ENCODE measurements around the gene DAB1. TPM values are rescaled to one million over a fixed set of nuclear protein-coding genes. Genes with fewer than 3 reads are reported as not detected.

DAB1 gene
- total RNA-seq, 1 experiment from 2014 or later: not detected

DNA sequence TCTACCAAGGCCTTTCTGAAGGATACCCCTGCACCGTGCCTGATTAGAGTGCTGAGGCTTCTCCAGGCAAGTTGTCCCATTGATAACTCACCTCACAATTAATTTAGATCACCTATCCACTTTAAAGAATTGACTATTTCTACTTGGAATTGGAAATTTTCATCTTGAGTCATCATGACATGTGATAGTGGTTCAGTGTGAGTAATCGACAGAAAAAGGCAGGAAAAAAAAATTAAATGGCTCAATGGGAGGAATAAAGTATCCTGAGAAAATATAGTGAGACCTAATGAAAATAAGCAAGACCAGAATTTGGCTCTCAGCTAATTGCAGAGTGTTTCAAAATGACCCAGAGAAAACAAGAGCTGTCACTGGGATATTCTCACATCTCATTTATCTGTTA, 235.7 kb downstream of the DAB1 start (continued):
- TF ChIP-seq, protein P1, sequence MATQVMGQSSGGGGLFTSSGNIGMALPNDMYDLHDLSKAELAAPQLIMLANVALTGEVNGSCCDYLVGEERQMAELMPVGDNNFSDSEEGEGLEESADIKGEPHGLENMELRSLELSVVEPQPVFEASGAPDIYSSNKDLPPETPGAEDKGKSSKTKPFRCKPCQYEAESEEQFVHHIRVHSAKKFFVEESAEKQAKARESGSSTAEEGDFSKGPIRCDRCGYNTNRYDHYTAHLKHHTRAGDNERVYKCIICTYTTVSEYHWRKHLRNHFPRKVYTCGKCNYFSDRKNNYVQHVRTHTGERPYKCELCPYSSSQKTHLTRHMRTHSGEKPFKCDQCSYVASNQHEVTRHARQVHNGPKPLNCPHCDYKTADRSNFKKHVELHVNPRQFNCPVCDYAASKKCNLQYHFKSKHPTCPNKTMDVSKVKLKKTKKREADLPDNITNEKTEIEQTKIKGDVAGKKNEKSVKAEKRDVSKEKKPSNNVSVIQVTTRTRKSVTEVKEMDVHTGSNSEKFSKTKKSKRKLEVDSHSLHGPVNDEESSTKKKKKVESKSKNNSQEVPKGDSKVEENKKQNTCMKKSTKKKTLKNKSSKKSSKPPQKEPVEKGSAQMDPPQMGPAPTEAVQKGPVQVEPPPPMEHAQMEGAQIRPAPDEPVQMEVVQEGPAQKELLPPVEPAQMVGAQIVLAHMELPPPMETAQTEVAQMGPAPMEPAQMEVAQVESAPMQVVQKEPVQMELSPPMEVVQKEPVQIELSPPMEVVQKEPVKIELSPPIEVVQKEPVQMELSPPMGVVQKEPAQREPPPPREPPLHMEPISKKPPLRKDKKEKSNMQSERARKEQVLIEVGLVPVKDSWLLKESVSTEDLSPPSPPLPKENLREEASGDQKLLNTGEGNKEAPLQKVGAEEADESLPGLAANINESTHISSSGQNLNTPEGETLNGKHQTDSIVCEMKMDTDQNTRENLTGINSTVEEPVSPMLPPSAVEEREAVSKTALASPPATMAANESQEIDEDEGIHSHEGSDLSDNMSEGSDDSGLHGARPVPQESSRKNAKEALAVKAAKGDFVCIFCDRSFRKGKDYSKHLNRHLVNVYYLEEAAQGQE (IDR thresholded peaks at IDR 0.05; ENCODE audit: low read depth): no peak
- TF ChIP-seq YY1 (IDR thresholded peaks at IDR 0.05; ENCODE audit: extremely low read depth, insufficient replicate concordance, low read depth, low read length) (no peak), CEBPB (IDR thresholded peaks at IDR 0.05; ENCODE audit: low read depth) (no peak), FOSL1 (IDR thresholded peaks at IDR 0.05; ENCODE audit: low read depth) (no peak)

DNA sequence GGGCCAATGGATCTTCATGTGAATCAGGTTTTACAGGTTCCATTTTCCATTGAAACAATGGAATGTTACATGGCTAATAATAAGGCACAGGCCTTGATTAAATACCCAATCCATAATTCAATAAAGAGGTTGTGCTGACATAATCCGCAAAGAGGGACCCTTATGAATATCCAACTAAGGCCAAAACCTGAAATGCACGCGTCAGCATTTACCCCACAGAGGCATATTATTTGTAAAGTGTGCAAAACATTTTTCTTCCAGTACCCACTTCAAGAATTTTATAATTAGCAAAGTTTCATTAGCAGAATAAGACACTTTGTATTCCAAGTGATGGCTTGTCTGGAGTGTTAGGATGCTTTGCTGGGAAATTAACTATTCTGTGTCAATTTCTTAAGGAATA, 237.4 kb downstream of the DAB1 start:
- ATAC-seq: no peak

More for the DNA sequence above, 237.4 kb downstream of the DAB1 start:
- BruUV-seq (replicated peaks): no TSS peak
- Histone ChIP-seq H3K9ac (ENCODE audit: low read length) (no peak overlapping the region), H3K9me3 (ENCODE audit: control insufficient read depth in 1 of 2, insufficient read depth in 1 of 2, low read depth in 1 of 2, low read length in 2 of 2) (no peaks in the 10 kb centered on the region), H3K4me3 (replicated peaks in 1 of 2; ENCODE audit: low read depth in 1 of 2, low read length in 2 of 2) (no peak overlapping the region), H4K20me1 (ENCODE audit: insufficient read depth) (no peaks in the 10 kb centered on the region), H2AFZ (ENCODE audit: low read depth, low read length, poor library complexity, severe bottlenecking) (no peak overlapping the region), H3K27ac (ENCODE audit: low read depth, low read length) (no peak overlapping the region), H3K4me2 (ENCODE audit: low read length) (no peak overlapping the region), H3K4me1 (ENCODE audit: control insufficient read depth in 1 of 2, insufficient read depth in 2 of 2, low read length in 2 of 2) (no peaks in the 10 kb centered on the region), H3K79me2 (ENCODE audit: insufficient read depth, low read length) (no peaks in the 10 kb centered on the region), H3K36me3 (ENCODE audit: control insufficient read depth in 1 of 2, insufficient read depth in 2 of 2, low read length in 2 of 2) (no peaks in the 10 kb centered on the region), H3K9me2 (ENCODE audit: insufficient read depth) (no peaks in the 10 kb centered on the region), H3K27me3 (ENCODE audit: insufficient read depth, low read length) (0 out of 2 replicates have a peak, but pooled peaks cover 4% of the 10 kb centered on the region)
- ChIA-PET CTCF (no interaction called here), RAD21 (ENCODE audit: low non-redundant PET in 1 of 2, low total read pairs in 2 of 2, uncharacterized antibody in 2 of 2, unreplicated experiment in 2 of 2) (no interaction called here), POLR2A (no interaction called here)
- DNase-seq (ENCODE audit: low read depth, low spot score): no peak
- TF ChIP-seq POLR2AphosphoS5 (IDR thresholded peaks at IDR 0.05; ENCODE audit: low read depth, low read length) (no peak), ZNF274 (IDR thresholded peaks at IDR 0.05; ENCODE audit: low read depth, low read length) (no peak), SRF (IDR thresholded peaks at IDR 0.05; ENCODE audit: low read depth) (no peak), YY1 (IDR thresholded peaks at IDR 0.05; ENCODE audit: extremely low read depth, insufficient replicate concordance, low read depth, low read length) (no peak), ZFX (IDR thresholded peaks at IDR 0.05) (no peak), TCF7L2 (IDR thresholded peaks at IDR 0.05; ENCODE audit: borderline replicate concordance, extremely low read depth, insufficient read depth, insufficient read length) (no peak), EGR1 (IDR thresholded peaks at IDR 0.05; ENCODE audit: low read depth) (no peak), CEBPB (IDR thresholded peaks at IDR 0.05; ENCODE audit: low read depth) (no peak), POLR2A (IDR thresholded peaks at IDR 0.05; ENCODE audit: borderline replicate concordance, extremely low read depth, insufficient read depth, insufficient read length) (no peak), ZBTB33 (IDR thresholded peaks at IDR 0.05; ENCODE audit: extremely low read depth, insufficient replicate concordance, low read length) (no peak), RAD21 (IDR thresholded peaks at IDR 0.05; ENCODE audit: low read depth) (no peak), FOSL1 (IDR thresholded peaks at IDR 0.05; ENCODE audit: low read depth) (no peak), ATF3 (IDR thresholded peaks at IDR 0.05) (no peak)
- TF ChIP-seq, protein P2, sequence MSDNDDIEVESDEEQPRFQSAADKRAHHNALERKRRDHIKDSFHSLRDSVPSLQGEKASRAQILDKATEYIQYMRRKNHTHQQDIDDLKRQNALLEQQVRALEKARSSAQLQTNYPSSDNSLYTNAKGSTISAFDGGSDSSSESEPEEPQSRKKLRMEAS (IDR thresholded peaks at IDR 0.05): no peak
- TF ChIP-seq, protein P1 (IDR thresholded peaks at IDR 0.05; ENCODE audit: low read depth): no peak
- intact Hi-C loops (cut with micrococcal nuclease): no loop called here

All from HCT116 (cell line).